ENCODE measurements around the gene KCTD10.

DNA sequence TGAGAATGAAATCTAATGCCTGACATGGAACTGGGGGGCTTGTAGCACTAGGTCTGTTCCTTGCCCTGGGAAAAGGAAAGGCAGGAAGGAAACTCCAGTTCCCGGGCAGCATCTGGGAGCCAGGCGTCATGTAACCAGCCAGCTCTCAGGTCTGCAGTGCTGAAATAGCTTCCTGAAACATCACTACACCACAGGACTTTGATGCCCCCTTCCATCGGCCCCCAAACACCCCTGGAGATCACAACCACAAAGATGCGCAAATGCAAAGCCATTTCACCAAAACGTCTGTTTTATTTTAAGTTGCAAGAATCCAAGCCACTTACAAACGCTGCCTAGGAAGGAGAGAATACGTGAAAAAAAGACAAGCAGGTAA is 40.9 kb downstream of the KCTD10 start:
- TF ChIP-seq POLR2AphosphoS5 (IDR thresholded peaks at IDR 0.05; ENCODE audit: low read depth, low read length) (no peak), POLR2A (IDR thresholded peaks at IDR 0.05; ENCODE audit: low read depth, low read length) (no peak)
